ENCODE results near the gene EPB41.
"Not testable (repeated sequence)": the region's sequence is repeated elsewhere in the genome, so short reads cannot be mapped to it uniquely, and the experiment has no call there.

EPB41 gene

GRCh38 chr1:28927266-28927647 lies 12.9 kb downstream of the EPB41 start:
- DNase-seq, result no peak

GRCh38 chr1:28927648-28928313 lies 13.4 kb downstream of the EPB41 start:
- no peak for DNase-seq

- no peak for DNase-seq
Measured at GRCh38 chr1:28928314-28928941, 14.1 kb downstream of the EPB41 start.

GRCh38 chr1:28933277-28933676 lies 18.9 kb downstream of the EPB41 start:
- DNase-seq, result no peak

GRCh38 chr1:28933918-28934317 lies 19.5 kb downstream of the EPB41 start:
- no peak for DNase-seq

- DNase-seq, result no peak
Measured at GRCh38 chr1:28934676-28935075, 20.3 kb downstream of the EPB41 start.

GRCh38 chr1:28935293-28935692 lies 20.9 kb downstream of the EPB41 start:
- DNase-seq, result no peak

- no peak for DNase-seq
Measured at GRCh38 chr1:28936094-28936493, 21.7 kb downstream of the EPB41 start.

GRCh38 chr1:28936528-28936927 lies 22.2 kb downstream of the EPB41 start:
- no peak for DNase-seq

- not testable (repeated sequence) for DNase-seq
Measured at GRCh38 chr1:28943581-28943980, 29.2 kb downstream of the EPB41 start.

- no peak for DNase-seq
Measured at GRCh38 chr1:28950006-28950405, 35.6 kb downstream of the EPB41 start.

- no peak for DNase-seq
Measured at GRCh38 chr1:28950449-28950848, 36.1 kb downstream of the EPB41 start.

GRCh38 chr1:28954126-28954726 lies 39.9 kb downstream of the EPB41 start:
- DNase-seq, result no peak

- DNase-seq, result peak in 2 of 56 donors; percentile 2 to 5
Measured at GRCh38 chr1:28956038-28956464, 41.7 kb downstream of the EPB41 start.

- not testable (repeated sequence) for DNase-seq
Measured at GRCh38 chr1:28962114-28962831, 47.9 kb downstream of the EPB41 start.

- DNase-seq, result no peak
Measured at GRCh38 chr1:28965271-28965870, 51.0 kb downstream of the EPB41 start.

- DNase-seq, result no peak
Measured at GRCh38 chr1:28966617-28967016, 52.2 kb downstream of the EPB41 start.

GRCh38 chr1:28971980-28972771 lies 57.8 kb downstream of the EPB41 start:
- peak in 4 of 56 donors; percentile 1 to 3 (median 2) for DNase-seq

- no peak for DNase-seq
Measured at GRCh38 chr1:28973596-28974421, 59.4 kb downstream of the EPB41 start.

- DNase-seq, result no peak
Measured at GRCh38 chr1:28974432-28974831, 60.1 kb downstream of the EPB41 start.

Measured in amygdala (tissue), 56 donors.